WI38 (cell line): Measurements from ENCODE around the gene TMEM60.

Source experiments
- H3K4me3 ChIP-seq: 2 replicates; pipeline ENCODE4 v1.5.1; 2011; ENCODE audit warnings: low read depth, mild to moderate bottlenecking, control low read depth, low read length
- TF ChIP-seq, protein P1 (sequence below): IDR thresholded peaks from 2 replicates; pipeline ENCODE4 v1.5.1; 2012; ENCODE audit warnings: low read depth, mild to moderate bottlenecking, control low read depth, low read length

TMEM60 gene

GRCh38 chr7:77746164-77746823, 51.9 kb downstream of the TMEM60 start:
- H3K4me3 ChIP-seq, result no peak overlapping the region
- TF ChIP-seq, protein P1, sequence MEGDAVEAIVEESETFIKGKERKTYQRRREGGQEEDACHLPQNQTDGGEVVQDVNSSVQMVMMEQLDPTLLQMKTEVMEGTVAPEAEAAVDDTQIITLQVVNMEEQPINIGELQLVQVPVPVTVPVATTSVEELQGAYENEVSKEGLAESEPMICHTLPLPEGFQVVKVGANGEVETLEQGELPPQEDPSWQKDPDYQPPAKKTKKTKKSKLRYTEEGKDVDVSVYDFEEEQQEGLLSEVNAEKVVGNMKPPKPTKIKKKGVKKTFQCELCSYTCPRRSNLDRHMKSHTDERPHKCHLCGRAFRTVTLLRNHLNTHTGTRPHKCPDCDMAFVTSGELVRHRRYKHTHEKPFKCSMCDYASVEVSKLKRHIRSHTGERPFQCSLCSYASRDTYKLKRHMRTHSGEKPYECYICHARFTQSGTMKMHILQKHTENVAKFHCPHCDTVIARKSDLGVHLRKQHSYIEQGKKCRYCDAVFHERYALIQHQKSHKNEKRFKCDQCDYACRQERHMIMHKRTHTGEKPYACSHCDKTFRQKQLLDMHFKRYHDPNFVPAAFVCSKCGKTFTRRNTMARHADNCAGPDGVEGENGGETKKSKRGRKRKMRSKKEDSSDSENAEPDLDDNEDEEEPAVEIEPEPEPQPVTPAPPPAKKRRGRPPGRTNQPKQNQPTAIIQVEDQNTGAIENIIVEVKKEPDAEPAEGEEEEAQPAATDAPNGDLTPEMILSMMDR, result no peak

GRCh38 chr7:77745746-77746145, 52.5 kb downstream of the TMEM60 start:
- TF ChIP-seq, protein P1, result no peak
- H3K4me3 ChIP-seq, result no peak overlapping the region
